ENCODE data around the gene PPP5C.
"Not testable (repeated sequence)": the region's sequence is repeated elsewhere in the genome, so short reads cannot be mapped to it uniquely, and the experiment has no call there.

Gene PPP5C

GRCh38 chr19:46365561-46365960, 18.7 kb downstream of the PPP5C start:
- DNase-seq (ENCODE audit: low read depth): no peak

GRCh38 chr19:46366620-46367292, 19.9 kb downstream of the PPP5C start:
- no peak for DNase-seq (ENCODE audit: low read depth)

GRCh38 chr19:46367426-46367825, 20.5 kb downstream of the PPP5C start:
- no peak for DNase-seq (ENCODE audit: low read depth)

- no peak for DNase-seq (ENCODE audit: low read depth)
Measured at GRCh38 chr19:46368116-46368515, 21.2 kb downstream of the PPP5C start.

DNA sequence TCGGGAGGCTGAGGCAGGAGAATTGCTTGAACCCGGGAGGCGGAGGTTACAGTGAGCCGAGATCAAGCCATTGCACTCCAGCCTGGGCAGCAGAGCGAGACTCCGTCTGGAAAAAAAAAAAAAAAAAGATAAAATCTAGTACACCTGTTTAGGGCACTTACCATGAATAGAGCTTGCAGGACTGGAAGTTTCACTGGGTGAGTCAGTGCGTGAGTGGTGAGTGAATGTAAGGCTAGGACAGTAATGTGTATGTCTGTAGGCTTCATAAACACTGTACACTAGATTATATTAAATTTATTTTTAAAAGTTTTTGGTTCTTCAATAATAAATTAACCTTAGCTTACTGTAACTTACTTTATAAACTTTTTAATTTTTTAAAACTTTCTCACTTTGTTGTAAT, 22.9 kb downstream of the PPP5C start:
- DNase-seq (ENCODE audit: low read depth): no peak

- no peak for DNase-seq (ENCODE audit: low read depth)
Measured at GRCh38 chr19:46371371-46371901, 24.5 kb downstream of the PPP5C start.

DNA sequence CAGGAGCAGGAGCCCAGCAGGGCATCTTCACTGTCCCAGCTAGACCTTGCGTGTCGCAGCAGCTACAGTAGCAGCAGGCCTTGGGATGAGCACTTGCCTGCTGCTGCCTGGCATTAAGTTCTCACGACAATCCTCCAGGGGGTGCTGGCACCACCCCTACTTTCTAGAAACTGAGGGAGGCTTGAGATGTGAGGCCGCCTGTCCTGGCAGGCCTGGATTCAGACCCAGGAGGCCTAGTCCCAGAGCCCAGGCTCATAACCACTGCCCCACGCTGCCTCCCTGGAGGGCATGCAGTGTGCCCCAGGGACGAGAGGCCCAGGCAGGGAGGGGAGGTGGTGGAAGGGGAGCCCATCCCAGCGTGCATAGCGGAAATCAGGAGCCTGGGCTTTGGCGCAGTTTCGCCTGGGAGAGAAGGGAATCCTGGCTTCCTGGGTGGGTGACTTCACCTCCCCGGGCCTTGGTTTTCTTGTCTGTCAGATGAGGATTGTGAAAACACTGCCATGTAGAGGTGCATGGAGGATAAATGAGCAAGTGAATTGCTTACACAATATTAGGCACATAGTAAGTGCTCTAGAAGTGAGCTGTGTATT, 26.1 kb downstream of the PPP5C start:
- no peak for DNase-seq (ENCODE audit: low read depth)

GRCh38 chr19:46373491-46374359, 26.8 kb downstream of the PPP5C start:
- DNase-seq (ENCODE audit: low read depth): no peak

DNA sequence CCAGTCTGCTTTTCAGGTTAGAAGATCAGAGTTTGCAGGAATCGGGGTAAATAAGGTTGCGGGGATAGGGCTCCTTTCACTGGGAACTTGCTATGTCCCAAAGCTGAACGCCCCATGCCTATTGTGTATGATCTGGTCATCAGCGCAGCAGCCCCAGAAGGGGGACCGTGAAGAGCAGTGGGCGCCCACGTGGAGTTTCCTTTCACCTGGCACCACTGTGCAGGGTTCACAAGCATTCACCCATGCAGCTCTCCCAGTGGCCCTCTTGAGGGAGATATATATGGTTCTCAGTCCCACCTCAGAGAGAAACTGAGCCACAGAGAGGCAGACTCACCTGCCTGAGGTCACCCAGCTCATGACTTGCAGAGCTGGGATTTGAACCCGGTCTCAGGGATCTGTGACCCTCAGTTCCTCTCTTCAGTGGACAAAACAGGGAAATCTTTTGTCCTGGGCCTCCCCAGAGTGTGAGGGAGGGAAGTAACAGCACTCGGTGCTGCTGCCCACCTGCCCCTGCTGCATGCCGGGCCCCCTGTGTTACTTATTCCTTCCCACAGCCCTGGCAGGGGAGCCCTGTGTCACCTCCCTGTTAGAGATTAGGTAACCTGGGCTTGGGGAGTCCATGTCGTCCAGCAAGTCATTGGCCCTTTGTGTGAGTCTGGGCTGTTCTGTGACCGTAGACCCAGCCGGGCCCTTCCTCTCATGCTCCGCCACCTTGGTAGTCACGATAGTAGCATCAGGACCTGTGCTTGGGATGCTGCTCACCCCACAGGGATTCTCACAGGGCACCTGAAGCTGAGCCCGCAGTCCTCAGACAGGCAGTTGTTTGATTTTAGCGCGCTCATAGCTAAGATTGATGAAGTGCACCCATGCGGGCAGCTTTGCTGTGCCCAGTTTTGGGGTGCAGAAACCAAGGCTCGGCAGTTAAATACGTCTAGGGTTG, 27.9 kb downstream of the PPP5C start:
- DNase-seq (ENCODE audit: low read depth): no peak

GRCh38 chr19:46375476-46376067, 28.7 kb downstream of the PPP5C start:
- not testable (repeated sequence) for DNase-seq (ENCODE audit: low read depth)

DNA sequence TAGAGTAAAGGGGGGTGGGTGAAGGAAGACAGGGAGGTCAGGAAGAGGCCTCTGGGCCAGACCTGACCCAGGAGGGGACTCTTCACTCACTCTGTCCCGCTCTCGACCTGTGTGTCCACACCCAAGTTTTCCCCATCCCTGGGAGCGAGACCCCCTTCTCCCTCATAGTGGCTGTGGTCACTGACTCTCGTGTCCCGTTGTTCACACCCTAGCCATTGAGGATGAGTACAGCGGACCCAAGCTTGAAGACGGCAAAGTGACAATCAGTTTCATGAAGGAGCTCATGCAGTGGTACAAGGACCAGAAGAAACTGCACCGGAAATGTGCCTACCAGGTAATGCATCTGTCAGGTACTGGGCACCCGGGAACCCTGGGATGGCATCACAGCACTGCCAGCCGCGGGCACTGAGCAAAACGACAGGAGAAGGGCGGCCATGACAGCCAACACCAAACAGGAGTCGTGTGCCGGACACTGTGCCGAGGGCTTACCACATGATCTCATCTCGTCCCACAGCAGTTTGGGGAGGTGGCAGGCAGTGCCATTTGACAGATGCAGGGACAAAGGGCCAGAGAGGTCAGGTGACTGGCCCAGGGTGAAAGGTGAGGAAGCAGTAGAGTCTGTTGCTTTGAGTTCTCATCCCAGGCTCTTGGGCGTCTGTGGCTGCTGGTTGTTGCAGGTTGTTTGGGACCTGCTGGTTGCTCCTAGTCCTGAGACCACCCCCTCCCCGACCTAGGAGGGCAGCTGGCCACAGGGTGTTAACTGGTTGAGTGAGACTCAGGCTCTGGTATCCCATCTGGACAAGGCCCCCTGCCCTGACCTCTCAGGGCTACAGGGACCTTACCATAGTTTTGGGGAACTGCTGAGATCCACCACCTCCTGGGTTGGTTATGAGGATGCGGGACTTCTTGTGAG, 29.6 kb downstream of the PPP5C start:
- no peak for DNase-seq (ENCODE audit: low read depth)

GRCh38 chr19:46378268-46378667, 31.4 kb downstream of the PPP5C start:
- DNase-seq (ENCODE audit: low read depth): no peak

DNA sequence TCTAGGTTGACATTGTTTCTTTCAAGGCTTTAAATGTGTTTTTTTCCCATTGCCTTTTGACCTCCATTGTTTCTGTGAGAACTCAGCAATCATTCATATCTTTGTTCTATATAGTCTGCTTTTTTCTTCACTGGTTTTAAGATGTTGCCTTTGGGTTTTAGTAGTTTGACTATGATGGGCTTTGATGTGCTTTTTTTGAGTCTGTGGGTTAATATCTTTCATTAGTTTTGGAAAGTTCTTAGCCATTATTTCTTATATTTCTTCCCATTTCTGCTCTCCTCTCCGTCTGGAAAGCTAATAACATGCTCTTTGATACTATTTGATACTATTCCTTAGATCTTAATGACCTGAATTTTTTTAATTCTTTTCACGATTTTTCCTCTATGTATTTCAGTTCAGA, 33.8 kb downstream of the PPP5C start:
- no peak for DNase-seq (ENCODE audit: low read depth)

GRCh38 chr19:46381346-46381745, 34.5 kb downstream of the PPP5C start:
- no peak for DNase-seq (ENCODE audit: low read depth)

- DNase-seq (ENCODE audit: low read depth): no peak
Measured at GRCh38 chr19:46381756-46382345, 35.0 kb downstream of the PPP5C start.

GRCh38 chr19:46383171-46383815, 36.4 kb downstream of the PPP5C start:
- DNase-seq (ENCODE audit: low read depth): no peak

DNA sequence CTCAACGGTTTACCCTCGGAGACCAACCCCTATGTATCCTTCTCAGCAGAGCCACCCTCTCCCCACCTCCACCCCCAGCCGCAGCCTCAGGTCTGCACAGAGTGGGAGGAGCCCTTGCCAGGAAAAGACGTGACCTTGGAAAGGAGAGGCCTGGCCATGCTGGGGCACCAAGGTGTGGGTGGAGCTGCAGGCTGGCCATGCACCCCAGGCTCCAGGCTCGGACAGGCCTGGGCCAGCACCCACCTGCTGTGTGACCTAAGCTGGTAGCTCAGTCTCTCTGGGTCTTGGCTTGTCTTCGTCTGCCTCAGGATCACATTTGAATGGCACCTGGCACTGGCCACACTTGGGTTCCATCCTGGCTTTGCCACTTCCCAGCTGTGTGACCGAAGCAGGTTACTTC, 37.0 kb downstream of the PPP5C start:
- DNase-seq (ENCODE audit: low read depth): no peak

- no peak for DNase-seq (ENCODE audit: low read depth)
Measured at GRCh38 chr19:46384396-46384795, 37.5 kb downstream of the PPP5C start.

GRCh38 chr19:46385636-46386035, 38.7 kb downstream of the PPP5C start:
- no peak for DNase-seq (ENCODE audit: low read depth)
